Fibroblast of lung (primary cell): ENCODE results near the gene DPP4. TPM values are rescaled to one million over a fixed set of nuclear protein-coding genes. Genes with fewer than 3 reads are reported as not detected.
A peak's percentile ranks its signal among the peaks of the same experiment; 100 is the strongest.

Source experiments
- DNase-seq, 2 donors: peaks; one replicate each; pipeline versions ENCODE4 v3.0.0 to v3.0.0-alpha.2; 2010; ENCODE audit warnings: low read depth in 2 of 2
- H2AFZ ChIP-seq: 2 replicates; pipeline ENCODE4 v1.5.1; 2012; ENCODE audit warnings: low read length, control low read depth, inconsistent platforms
- H3K27ac ChIP-seq: 2 replicates; pipeline ENCODE4 v1.5.1; 2011; ENCODE audit warnings: low read length, control low read depth; ENCODE audit not compliant: insufficient read depth
- H3K27me3 ChIP-seq: 2 replicates; pipeline ENCODE4 v1.5.1; 2011; ENCODE audit warnings: mild to moderate bottlenecking, low read length; ENCODE audit not compliant: control insufficient read depth, insufficient read depth
- H3K36me3 ChIP-seq: 2 replicates; pipeline ENCODE4 v1.5.1; 2011; ENCODE audit warnings: low read length; ENCODE audit not compliant: control insufficient read depth, insufficient read depth
- H3K4me1 ChIP-seq: 2 replicates; pipeline ENCODE4 v1.5.1; 2011; ENCODE audit warnings: low read length; ENCODE audit not compliant: control insufficient read depth, insufficient read depth; ENCODE audit errors: extremely low read depth
- H3K4me2 ChIP-seq: 2 replicates; pipeline ENCODE4 v1.5.1; 2011; ENCODE audit warnings: low read length, control low read depth; ENCODE audit not compliant: insufficient read depth; ENCODE audit errors: extremely low read depth
- H3K4me3 ChIP-seq, 4 experiments: fragments of 200-600 bp in 1 of 4; sonication (generic) in 1 of 4; replicated peaks in 1 of 4; 2 replicates each; pipeline ENCODE4 v1.5.1; 2011 to 2016; ENCODE audit warnings: low read length in 4 of 4, low read depth in 3 of 4, mild to moderate bottlenecking in 3 of 4, control low read depth in 2 of 4, inconsistent platforms in 1 of 4, mixed read lengths in 1 of 4; ENCODE audit not compliant: insufficient read depth in 1 of 4; ENCODE audit errors: control extremely low read depth in 1 of 4
- H3K79me2 ChIP-seq: 2 replicates; pipeline ENCODE4 v1.5.1; 2012; ENCODE audit warnings: mild to moderate bottlenecking, low read length, inconsistent platforms; ENCODE audit not compliant: control insufficient read depth, insufficient read depth
- H3K9ac ChIP-seq: 2 replicates; pipeline ENCODE4 v1.5.1; 2011; ENCODE audit warnings: mild to moderate bottlenecking, low read length, control low read depth; ENCODE audit not compliant: insufficient read depth
- H3K9me3 ChIP-seq: 2 replicates; pipeline ENCODE4 v1.5.1; 2012; ENCODE audit warnings: low read depth, low read length; ENCODE audit not compliant: control insufficient read depth, insufficient read depth
- H4K20me1 ChIP-seq: 2 replicates; pipeline ENCODE4 v1.5.1; 2011; ENCODE audit warnings: low read length; ENCODE audit not compliant: control insufficient read depth, insufficient read depth; ENCODE audit errors: extremely low read depth
- EZH2 ChIP-seq: IDR thresholded peaks from 2 replicates; pipeline ENCODE4 v1.5.1; 2012; ENCODE audit warnings: low read length, control low read depth, mild to moderate bottlenecking; ENCODE audit errors: missing control alignments
- polyA plus RNA-seq, 2 donors: library from polyadenylated mRNA; depleted of rRNA in 1 of 2; stranded (reverse) in 1 of 2; unstranded in 1 of 2; fragments of >200 nt; gene quantifications; 2 replicates each; pipeline ENCODE4 v1.2.1, GENCODE V29; 2011 to 2012; ENCODE audit warnings: missing spikeins in 1 of 2
- total RNA-seq: library from RNA; depleted of rRNA; stranded (reverse); fragments of >200 nt; gene quantifications from 2 replicates; pipeline ENCODE4 v1.2.1, GENCODE V29; 2014
- TF ChIP-seq, protein P1 (sequence below), 2 donors: IDR thresholded peaks in 1 of 2; conservative IDR thresholded peaks in 1 of 2; 1 replicate in 1 of 2; 2 replicates in 1 of 2; pipeline ENCODE4 v1.5.1; 2011 to 2012; ENCODE audit warnings: low read length in 2 of 2, control low read depth in 1 of 2, inconsistent platforms in 1 of 2, low read depth in 1 of 2, mild to moderate bottlenecking in 1 of 2

Gene DPP4
- total and polyA plus RNA-seq, 2 donors (not counting 1 experiment from before 2014, with no cell fraction given) = 58.1 to 297 TPM

DNA sequence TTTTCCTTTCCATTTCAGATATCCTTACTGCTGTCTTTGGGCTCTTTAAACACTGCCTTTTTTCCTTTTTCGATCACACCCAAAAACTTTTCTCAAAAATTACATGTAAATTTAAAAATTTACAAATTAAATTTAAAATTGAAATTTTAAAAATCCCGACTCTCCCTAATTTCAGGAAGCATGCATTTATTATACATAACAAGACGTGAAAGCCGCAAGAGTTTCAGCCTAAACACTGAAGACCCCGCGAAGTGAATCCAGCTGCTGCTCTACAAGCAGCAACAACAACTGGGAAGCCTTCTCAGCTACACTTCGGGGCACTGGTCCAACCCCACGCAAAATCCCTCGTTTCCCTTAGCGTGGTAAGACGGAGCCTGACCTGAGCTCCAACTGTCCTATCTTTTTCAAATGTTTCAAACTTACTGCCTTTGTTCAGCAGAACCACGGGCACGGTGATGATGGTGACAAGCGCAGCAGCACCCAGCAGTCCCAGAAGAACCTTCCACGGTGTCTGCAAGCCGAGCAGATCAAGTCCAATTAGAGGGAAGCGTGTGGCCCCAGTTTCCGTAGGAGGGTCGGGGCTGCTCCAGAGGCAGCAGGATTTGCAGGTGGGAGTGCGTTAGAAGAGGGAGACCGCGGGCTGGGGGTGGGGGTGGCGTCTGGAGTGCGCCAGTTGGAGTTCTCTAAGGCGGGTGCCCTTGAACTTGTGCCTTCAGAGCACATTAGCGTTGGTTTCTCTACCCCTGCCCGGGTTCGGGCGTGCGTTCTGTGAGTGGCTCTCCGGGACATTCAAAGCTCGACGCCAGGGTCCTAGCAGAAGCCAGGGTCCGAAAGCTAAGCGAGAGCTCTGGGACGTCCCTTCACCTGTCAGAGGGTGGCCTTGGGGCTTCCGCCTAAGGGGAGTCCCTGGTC, 783 bp downstream of the DPP4 start:
- H2AFZ ChIP-seq = peak overlapping the region; percentile 82
- no peaks in the 10 kb centered on the region for H3K27me3 ChIP-seq
- H3K9me3 ChIP-seq = no peaks in the 10 kb centered on the region
- H3K4me1 ChIP-seq = peaks cover 16% of the 10 kb centered on the region
- no peaks in the 10 kb centered on the region for H3K36me3 ChIP-seq
- H3K4me3 ChIP-seq = peak overlapping the region; percentile 30 to 75 (median 65)
- no peaks in the 10 kb centered on the region for H3K79me2 ChIP-seq
- TF ChIP-seq, protein P1, sequence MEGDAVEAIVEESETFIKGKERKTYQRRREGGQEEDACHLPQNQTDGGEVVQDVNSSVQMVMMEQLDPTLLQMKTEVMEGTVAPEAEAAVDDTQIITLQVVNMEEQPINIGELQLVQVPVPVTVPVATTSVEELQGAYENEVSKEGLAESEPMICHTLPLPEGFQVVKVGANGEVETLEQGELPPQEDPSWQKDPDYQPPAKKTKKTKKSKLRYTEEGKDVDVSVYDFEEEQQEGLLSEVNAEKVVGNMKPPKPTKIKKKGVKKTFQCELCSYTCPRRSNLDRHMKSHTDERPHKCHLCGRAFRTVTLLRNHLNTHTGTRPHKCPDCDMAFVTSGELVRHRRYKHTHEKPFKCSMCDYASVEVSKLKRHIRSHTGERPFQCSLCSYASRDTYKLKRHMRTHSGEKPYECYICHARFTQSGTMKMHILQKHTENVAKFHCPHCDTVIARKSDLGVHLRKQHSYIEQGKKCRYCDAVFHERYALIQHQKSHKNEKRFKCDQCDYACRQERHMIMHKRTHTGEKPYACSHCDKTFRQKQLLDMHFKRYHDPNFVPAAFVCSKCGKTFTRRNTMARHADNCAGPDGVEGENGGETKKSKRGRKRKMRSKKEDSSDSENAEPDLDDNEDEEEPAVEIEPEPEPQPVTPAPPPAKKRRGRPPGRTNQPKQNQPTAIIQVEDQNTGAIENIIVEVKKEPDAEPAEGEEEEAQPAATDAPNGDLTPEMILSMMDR (conservative IDR thresholded peaks at IDR 0.05 in 1 of 2, IDR thresholded peaks at IDR 0.05 in 1 of 2; ENCODE audit: low read depth in 1 of 2, low read length in 2 of 2) = no peak
- TF ChIP-seq EZH2 = no peak
- H3K9ac ChIP-seq = peak overlapping the region; percentile 51
- peak overlapping the region; percentile 91 for H3K4me2 ChIP-seq
- DNase-seq = peak in 1 of 2 donors; percentile 23
- H4K20me1 ChIP-seq = no peaks in the 10 kb centered on the region
- peak overlapping the region; percentile 35 for H3K27ac ChIP-seq

DNA sequence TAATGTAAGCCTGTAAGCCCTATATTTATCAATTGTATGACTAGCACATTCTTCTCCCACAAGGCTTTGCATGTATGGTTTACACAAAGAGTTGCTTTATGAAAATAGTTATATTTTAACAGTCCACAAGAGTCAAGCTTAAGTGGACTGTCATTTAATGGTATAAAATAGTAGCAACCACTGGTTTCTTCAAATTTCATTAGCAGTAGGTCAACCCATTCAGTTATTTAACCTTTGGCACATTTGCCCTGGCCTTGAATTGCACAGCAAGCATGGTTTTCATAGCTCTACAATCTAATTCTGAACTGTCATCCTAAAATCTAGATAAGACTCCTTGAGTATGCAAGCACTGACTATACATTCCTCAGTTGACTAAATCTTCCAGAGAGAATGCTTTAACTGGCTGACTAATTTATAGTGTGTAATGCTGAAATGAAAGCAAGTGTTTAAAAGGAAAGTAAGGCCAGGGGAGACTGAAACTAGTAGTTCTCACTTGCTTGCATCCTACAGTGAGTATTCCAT, 1.8 kb downstream of the DPP4 start:
- Histone ChIP-seq H3K27ac (no peak overlapping the region), H2AFZ (no peak overlapping the region), H4K20me1 (no peaks in the 10 kb centered on the region), H3K4me3 (peak overlapping the region; percentile 30 to 75 (median 52)), H3K4me2 (peak overlapping the region; percentile 91), H3K4me1 (peaks cover 16% of the 10 kb centered on the region), H3K79me2 (no peaks in the 10 kb centered on the region), H3K27me3 (no peaks in the 10 kb centered on the region), H3K9me3 (no peaks in the 10 kb centered on the region), H3K36me3 (no peaks in the 10 kb centered on the region), H3K9ac (no peak overlapping the region)
- TF ChIP-seq, protein P1 (conservative IDR thresholded peaks at IDR 0.05 in 1 of 2, IDR thresholded peaks at IDR 0.05 in 1 of 2; ENCODE audit: low read depth in 1 of 2, low read length in 2 of 2) = no peak
- TF ChIP-seq EZH2 = no peak
- peak; percentile 76 to 83 for DNase-seq

DNA sequence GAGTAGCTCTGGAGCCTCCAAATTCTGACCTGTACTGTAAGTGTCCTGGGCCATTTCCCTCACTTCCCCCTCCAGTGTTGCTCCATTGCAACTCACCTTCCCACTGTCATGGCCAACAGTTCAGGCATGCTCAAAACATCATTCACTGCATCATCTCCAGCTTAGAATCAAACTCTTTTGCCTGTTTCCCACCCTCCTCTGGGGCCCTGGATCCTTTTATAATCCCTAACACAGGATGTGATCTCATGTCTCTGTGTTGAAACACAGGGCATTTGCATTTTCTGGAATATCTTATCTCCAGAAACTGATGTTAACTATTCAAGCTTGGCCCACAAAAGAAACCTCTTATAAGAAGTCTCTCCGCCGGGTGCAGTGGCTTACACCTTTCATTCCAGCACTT, 3.0 kb downstream of the DPP4 start:
- Histone ChIP-seq H2AFZ (no peak overlapping the region), H3K4me3 (no peak overlapping the region), H3K27me3 (no peaks in the 10 kb centered on the region), H3K79me2 (no peaks in the 10 kb centered on the region), H4K20me1 (no peaks in the 10 kb centered on the region), H3K9me3 (no peaks in the 10 kb centered on the region), H3K4me1 (peaks cover 14% of the 10 kb centered on the region), H3K27ac (no peak overlapping the region), H3K9ac (no peak overlapping the region), H3K36me3 (no peaks in the 10 kb centered on the region), H3K4me2 (no peak overlapping the region)
- peak in 1 of 2 donors; percentile 56 for DNase-seq
- TF ChIP-seq, protein P1 (conservative IDR thresholded peaks at IDR 0.05 in 1 of 2, IDR thresholded peaks at IDR 0.05 in 1 of 2; ENCODE audit: low read depth in 1 of 2, low read length in 2 of 2) = no peak
- TF ChIP-seq EZH2 = no peak
